Gastroesophageal sphincter (tissue), 4 donors: ENCODE data around the gene C1QTNF9B. TPM values are rescaled to one million over a fixed set of nuclear protein-coding genes. Genes with fewer than 3 reads are reported as not detected.

ENCODE experiments used
- ATAC-seq: fragments of 150-250 bp; one replicate; pipeline ENCODE4 v1.9.1; 2016; ENCODE audit warnings: mild to moderate bottlenecking, moderate library complexity
- H3K27ac ChIP-seq, 4 donors: fragments of 200-600 bp; sonication (generic) in 3 of 4; 1 replicate in 3 of 4; 2 replicates in 1 of 4; pipeline ENCODE4 v1.5.1; 2016 to 2019
- H3K27me3 ChIP-seq: fragments of 200-600 bp; sonication (generic); one replicate; pipeline ENCODE4 v1.5.1; 2019
- H3K36me3 ChIP-seq, 2 donors: fragments of 200-600 bp; sonication (generic); one replicate each; pipeline ENCODE4 v1.5.1; 2019; ENCODE audit warnings: control low read depth in 1 of 2
- H3K4me1 ChIP-seq, 3 donors: fragments of 200-600 bp; sonication (generic); 1 replicate in 2 of 3; 2 replicates in 1 of 3; pipeline ENCODE4 v1.5.1; 2016 to 2019; ENCODE audit warnings: control low read depth in 2 of 3
- H3K4me3 ChIP-seq, 2 donors: fragments of 200-600 bp; sonication (generic); one replicate each; pipeline ENCODE4 v1.5.1; 2019; ENCODE audit warnings: mild to moderate bottlenecking in 1 of 2, moderate library complexity in 1 of 2
- H3K9me3 ChIP-seq, 3 donors: fragments of 200-600 bp; sonication (generic); one replicate each; pipeline ENCODE4 v1.5.1; 2017 to 2019; ENCODE audit warnings: control low read depth in 2 of 3
- EP300 ChIP-seq: sonication (generic); formaldehyde crosslinking; IDR thresholded peaks from one replicate; pipeline ENCODE4 v1.6.1; 2017; ENCODE audit warnings: antibody characterized with exemption, mild to moderate bottlenecking
- POLR2A ChIP-seq, 2 donors: fragments of 450-650 bp; IDR thresholded peaks; one replicate each; pipeline ENCODE4 v1.6.1; 2017; ENCODE audit warnings: antibody characterized with exemption in 2 of 2, mild to moderate bottlenecking in 2 of 2, moderate library complexity in 1 of 2
- POLR2AphosphoS5 ChIP-seq: sonication (generic); formaldehyde crosslinking; IDR thresholded peaks from one replicate; pipeline ENCODE4 v1.6.1; 2017; ENCODE audit warnings: antibody characterized with exemption
- WGBS, 2 donors: methylation state at CpG; one replicate each; pipeline ENCODE4 v1.1.5; 2018; ENCODE audit warnings: low coverage in 1 of 2; 5-methylcytosine and 5-hydroxymethylcytosine counted together
- total RNA-seq, 4 donors: library from RNA; depleted of rRNA; stranded (reverse); fragments of >200 nt; gene quantifications; one replicate each; pipeline ENCODE4 v1.1.0, GENCODE V29; 2016
- TF ChIP-seq, protein P1 (sequence below), 4 experiments: fragments of 200-600 bp in 2 of 4; fragments of 450-650 bp in 2 of 4; sonication (generic) in 1 of 4; IDR thresholded peaks; one replicate each; pipeline ENCODE4 v1.5.1; 2017 to 2019; ENCODE audit warnings: antibody characterized with exemption in 4 of 4, mild to moderate bottlenecking in 2 of 4, moderate library complexity in 2 of 4

Gene C1QTNF9B
- total RNA-seq, 4 donors from 2014 or later = 0.37 to 2.6 TPM; not detected in 2

DNA sequence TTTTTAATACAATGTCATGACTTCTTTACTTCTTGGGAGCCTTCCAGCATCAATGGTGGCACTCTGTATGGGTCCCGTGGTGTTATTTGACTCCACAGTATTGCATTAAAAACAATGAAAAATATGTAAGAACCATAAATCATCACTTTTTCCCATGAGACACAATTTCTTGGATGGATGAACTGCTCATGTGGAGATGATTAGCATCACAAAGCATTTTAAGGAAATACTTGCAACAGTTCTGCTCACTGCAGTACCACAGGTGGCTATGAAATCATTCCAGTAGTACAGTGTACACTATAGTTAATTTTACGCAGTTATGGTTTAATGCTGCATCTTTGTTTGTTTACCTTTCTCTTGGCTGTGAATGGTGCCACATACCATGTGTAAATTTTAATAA, 37.2 kb upstream of the C1QTNF9B start:
- Histone ChIP-seq H3K36me3 (no peaks in the 10 kb centered on the region), H3K27me3 (no peaks in the 10 kb centered on the region), H3K27ac (no peak overlapping the region), H3K4me1 (no peaks in the 10 kb centered on the region), H3K4me3 (no peak overlapping the region), H3K9me3 (no peaks in the 10 kb centered on the region)
- 76 to 83% methylated on average over 2 of the region's 2 CpGs for WGBS, 2 donors
- no peak for TF ChIP-seq EP300
- no peak for TF ChIP-seq POLR2A (IDR thresholded peaks at IDR 0.05)
- TF ChIP-seq POLR2AphosphoS5 = no peak
- TF ChIP-seq, protein P1, sequence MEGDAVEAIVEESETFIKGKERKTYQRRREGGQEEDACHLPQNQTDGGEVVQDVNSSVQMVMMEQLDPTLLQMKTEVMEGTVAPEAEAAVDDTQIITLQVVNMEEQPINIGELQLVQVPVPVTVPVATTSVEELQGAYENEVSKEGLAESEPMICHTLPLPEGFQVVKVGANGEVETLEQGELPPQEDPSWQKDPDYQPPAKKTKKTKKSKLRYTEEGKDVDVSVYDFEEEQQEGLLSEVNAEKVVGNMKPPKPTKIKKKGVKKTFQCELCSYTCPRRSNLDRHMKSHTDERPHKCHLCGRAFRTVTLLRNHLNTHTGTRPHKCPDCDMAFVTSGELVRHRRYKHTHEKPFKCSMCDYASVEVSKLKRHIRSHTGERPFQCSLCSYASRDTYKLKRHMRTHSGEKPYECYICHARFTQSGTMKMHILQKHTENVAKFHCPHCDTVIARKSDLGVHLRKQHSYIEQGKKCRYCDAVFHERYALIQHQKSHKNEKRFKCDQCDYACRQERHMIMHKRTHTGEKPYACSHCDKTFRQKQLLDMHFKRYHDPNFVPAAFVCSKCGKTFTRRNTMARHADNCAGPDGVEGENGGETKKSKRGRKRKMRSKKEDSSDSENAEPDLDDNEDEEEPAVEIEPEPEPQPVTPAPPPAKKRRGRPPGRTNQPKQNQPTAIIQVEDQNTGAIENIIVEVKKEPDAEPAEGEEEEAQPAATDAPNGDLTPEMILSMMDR (IDR thresholded peaks at IDR 0.05) = no peak
- ATAC-seq = no peak

GRCh38 chr13:23928985-23929384, 31.7 kb upstream of the C1QTNF9B start:
- TF ChIP-seq EP300 (no peak), POLR2A (IDR thresholded peaks at IDR 0.05) (no peak), POLR2AphosphoS5 (no peak)
- TF ChIP-seq, protein P1 (IDR thresholded peaks at IDR 0.05) = no peak
- no peaks in the 10 kb centered on the region for H3K27me3 ChIP-seq
- H3K4me3 ChIP-seq = no peak overlapping the region
- no peak for ATAC-seq
- WGBS, 2 donors = 90 to 92% methylated on average over 2 of the region's 2 CpGs
- H3K36me3 ChIP-seq = no peaks in the 10 kb centered on the region
- no peak overlapping the region for H3K27ac ChIP-seq
- no peaks in the 10 kb centered on the region for H3K4me1 ChIP-seq
- no peaks in the 10 kb centered on the region for H3K9me3 ChIP-seq

GRCh38 chr13:23923031-23923430, 25.7 kb upstream of the C1QTNF9B start:
- WGBS, 2 donors = 65 to 89% methylated on average over 1 of the region's 1 CpG
- TF ChIP-seq EP300 (no peak), POLR2A (IDR thresholded peaks at IDR 0.05) (no peak), POLR2AphosphoS5 (no peak)
- TF ChIP-seq, protein P1 (IDR thresholded peaks at IDR 0.05) = no peak
- Histone ChIP-seq H3K9me3 (no peaks in the 10 kb centered on the region), H3K27me3 (no peaks in the 10 kb centered on the region), H3K4me1 (no peaks in the 10 kb centered on the region), H3K36me3 (no peaks in the 10 kb centered on the region), H3K4me3 (no peak overlapping the region), H3K27ac (no peak overlapping the region)
- ATAC-seq = no peak

DNA sequence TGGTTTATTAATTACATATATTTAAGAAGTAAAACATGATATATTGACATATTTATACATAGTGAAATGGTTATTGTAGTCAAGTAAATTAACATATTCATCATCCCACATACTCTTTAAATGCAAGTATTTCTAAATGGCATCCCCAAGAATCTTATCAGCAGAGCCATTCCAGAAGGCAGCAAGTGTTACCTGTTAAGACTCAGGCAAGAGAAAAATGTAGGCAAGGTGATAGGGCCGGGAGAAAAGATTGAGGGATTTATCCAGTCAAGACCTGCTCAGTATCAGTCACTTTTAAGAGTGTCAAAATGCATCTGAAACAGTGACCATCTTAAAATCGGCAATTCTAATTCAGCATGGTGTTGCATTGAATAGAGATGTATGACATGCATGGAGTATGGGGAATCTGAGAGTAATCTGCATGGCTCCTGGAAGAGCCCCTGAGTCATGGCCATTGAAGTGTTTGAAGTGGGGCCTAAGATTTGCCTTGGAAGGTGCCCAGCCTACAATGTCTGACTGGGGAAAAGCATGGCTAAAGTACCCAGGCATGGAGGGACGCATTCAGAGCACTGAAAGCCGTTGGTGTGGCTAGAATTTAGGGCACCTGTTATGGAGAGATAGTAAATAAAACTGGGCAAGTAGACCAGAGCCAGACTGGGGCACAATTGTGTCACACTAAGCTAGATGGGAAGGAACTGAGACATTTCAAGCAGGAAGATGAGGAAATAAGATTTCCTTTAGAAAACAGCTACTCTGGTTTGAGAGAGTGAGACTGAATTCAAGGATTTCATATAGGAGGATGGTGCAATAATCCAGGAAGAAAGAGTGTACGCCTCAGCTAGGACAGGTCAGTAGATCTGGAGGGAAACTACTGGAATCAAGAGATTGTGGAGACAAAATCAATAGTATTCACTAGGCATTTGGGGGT, 25.0 kb upstream of the C1QTNF9B start:
- no peak for ATAC-seq
- WGBS, 2 donors = 67 to 73% methylated on average over 5 of the region's 5 CpGs

More for the DNA sequence above, 25.0 kb upstream of the C1QTNF9B start:
- H3K27ac ChIP-seq = no peak overlapping the region
- H3K36me3 ChIP-seq = no peaks in the 10 kb centered on the region
- TF ChIP-seq, protein P1 (IDR thresholded peaks at IDR 0.05) = no peak
- TF ChIP-seq POLR2A (IDR thresholded peaks at IDR 0.05) (no peak), EP300 (no peak)
- H3K4me3 ChIP-seq = no peak overlapping the region
- no peaks in the 10 kb centered on the region for H3K4me1 ChIP-seq
- H3K27me3 ChIP-seq = no peaks in the 10 kb centered on the region
- no peaks in the 10 kb centered on the region for H3K9me3 ChIP-seq
